Muscle layer of colon (tissue), 2 donors: ENCODE measurements around the gene TNFRSF4.

Experiments
- H3K27ac ChIP-seq: one replicate; pipeline ENCODE4 v1.7.0; 2013; ENCODE audit warnings: low read depth, mild to moderate bottlenecking, low read length, moderate library complexity
- H3K27me3 ChIP-seq, 2 donors: one replicate each; pipeline ENCODE4 v1.7.0; 2013; ENCODE audit warnings: low read length in 2 of 2, mild to moderate bottlenecking in 2 of 2; ENCODE audit not compliant: insufficient read depth in 2 of 2, control insufficient read depth in 1 of 2
- H3K36me3 ChIP-seq: one replicate; pipeline ENCODE4 v1.7.0; 2013; ENCODE audit warnings: mild to moderate bottlenecking, low read length; ENCODE audit not compliant: insufficient read depth
- H3K4me1 ChIP-seq: one replicate; pipeline ENCODE4 v1.7.0; 2013; ENCODE audit warnings: mild to moderate bottlenecking, low read length; ENCODE audit not compliant: insufficient read depth
- H3K4me3 ChIP-seq, 2 donors: one replicate each; pipeline ENCODE4 v1.7.0; 2013; ENCODE audit warnings: low read length in 2 of 2, low read depth in 1 of 2, mild to moderate bottlenecking in 1 of 2, moderate library complexity in 1 of 2
- H3K9ac ChIP-seq: one replicate; pipeline ENCODE4 v1.7.0; 2013; ENCODE audit warnings: low read length
- H3K9me3 ChIP-seq: one replicate; pipeline ENCODE4 v1.7.0; 2013; ENCODE audit warnings: mild to moderate bottlenecking, low read length
- donor health status: abdominal sarcoma.
- donor health status: Adenocarcinoma of cecum.

The TNFRSF4 gene

DNA sequence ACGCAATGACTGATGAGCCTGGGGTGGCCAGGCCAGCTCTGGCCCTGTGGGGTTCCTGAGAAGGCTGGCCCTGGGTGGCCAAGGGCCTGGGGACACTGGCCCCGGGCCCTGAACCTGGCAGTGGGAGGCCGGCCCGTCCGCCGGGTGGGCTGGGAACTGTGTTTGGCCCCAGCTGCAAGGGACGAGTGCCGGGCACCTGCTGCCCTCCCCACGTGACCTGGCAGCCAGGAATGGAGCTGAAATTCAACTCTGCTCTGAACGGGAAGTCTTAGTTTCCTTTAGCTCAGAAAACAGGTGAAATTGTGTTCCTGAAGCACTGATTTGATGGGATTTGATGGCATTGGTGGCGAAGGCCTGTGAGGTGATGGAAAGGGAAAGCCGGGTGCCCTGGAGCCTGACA lies 48.5 kb downstream of the TNFRSF4 start:
- H3K36me3 ChIP-seq: no peaks in the 10 kb centered on the region
- no peak overlapping the region for H3K9ac ChIP-seq
- H3K27me3 ChIP-seq: peaks cover 0 to 72% of the 10 kb centered on the region in 2 donors
- no peaks in the 10 kb centered on the region for H3K4me1 ChIP-seq
- no peaks in the 10 kb centered on the region for H3K9me3 ChIP-seq
- no peak overlapping the region for H3K4me3 ChIP-seq
- H3K27ac ChIP-seq: no peak overlapping the region

DNA sequence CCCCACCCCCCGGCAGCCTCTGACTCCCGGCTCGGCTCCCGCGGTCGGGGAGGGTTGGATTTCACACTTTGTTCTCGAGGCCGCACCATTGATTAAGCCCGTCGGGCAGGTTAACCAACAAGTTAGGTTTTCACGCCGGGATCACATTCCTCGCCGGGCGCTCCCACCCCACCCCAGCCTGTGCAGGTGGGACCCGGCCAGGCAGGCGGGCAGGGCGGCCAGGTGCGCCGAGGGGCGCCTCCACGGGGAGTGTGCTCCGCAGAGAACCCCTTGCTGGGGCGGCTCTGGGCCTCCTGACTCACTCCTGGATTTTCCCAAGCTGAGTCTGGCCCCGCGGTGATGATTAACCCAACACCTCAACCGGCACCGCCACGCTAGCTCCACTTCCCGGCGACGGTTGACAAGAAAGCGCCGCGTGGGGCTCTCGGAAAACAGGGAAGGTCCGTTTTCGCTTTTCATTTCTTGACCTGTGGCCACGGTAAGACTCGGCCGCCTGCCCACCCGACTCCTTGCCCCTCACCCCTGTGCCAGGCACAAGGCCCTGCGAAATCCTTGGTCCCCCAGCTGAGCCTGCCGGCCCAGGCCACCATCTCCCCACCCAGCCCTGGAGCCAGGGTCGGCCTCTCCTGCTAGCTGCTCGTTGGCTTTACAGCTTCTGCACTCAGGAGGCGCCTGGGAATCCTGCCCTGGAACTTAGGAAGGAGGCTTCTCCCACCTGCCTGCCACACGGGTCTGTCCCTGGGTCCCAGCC lies 49.1 kb downstream of the TNFRSF4 start:
- peaks cover 0 to 65% of the 10 kb centered on the region in 2 donors for H3K27me3 ChIP-seq
- H3K4me3 ChIP-seq: no peak overlapping the region
- H3K27ac ChIP-seq: no peak overlapping the region
- no peaks in the 10 kb centered on the region for H3K36me3 ChIP-seq
- no peaks in the 10 kb centered on the region for H3K4me1 ChIP-seq
- H3K9me3 ChIP-seq: no peaks in the 10 kb centered on the region
- H3K9ac ChIP-seq: no peak overlapping the region

DNA sequence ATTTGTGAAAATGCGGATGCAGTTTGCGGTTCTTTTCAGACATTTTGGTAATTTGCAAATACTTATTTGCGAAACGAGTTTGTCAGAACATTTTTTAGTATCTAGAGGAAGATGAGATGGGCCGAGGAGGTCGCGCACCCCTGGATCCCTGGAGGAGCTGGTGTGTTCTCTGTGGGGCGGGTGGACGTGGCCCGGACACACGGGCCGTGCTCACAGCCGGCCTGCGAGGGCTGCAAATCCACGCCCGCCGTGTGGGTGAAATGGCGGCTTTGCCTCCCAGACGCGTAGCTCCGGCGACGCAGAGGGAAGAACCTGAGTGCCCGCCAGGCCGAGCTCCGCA lies 49.6 kb downstream of the TNFRSF4 start:
- Histone ChIP-seq H3K36me3 (no peaks in the 10 kb centered on the region), H3K9me3 (no peaks in the 10 kb centered on the region), H3K4me3 (no peak overlapping the region), H3K27me3 (peaks cover 0 to 60% of the 10 kb centered on the region in 2 donors), H3K27ac (no peak overlapping the region), H3K4me1 (no peaks in the 10 kb centered on the region), H3K9ac (no peak overlapping the region)

DNA sequence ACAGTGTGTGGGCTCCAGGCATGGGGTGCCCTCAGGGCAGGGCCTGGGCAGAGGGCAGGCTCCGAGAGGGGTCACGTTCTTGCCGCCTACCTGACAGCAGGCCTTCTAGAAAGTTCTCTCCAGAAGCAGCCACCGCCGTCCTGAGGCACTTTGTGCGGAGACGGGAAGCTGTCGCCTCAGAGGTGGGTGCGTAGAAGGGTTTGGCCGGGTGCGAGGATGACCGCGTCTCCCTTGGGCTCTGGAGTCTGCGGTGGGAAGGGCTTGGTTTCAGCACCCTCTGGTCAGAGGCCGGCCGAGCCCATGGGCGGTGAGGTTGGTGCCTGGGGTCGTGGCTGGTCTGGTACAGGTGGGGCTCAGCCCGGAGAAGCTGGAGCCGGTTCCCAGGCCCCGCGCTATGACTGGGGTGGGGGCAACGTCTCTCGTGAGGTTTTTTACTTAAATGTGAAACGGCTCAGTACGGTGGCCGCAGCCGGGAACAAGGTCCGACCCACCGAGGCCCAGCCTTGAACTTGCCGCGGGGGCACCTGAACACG lies 50.3 kb downstream of the TNFRSF4 start:
- no peak overlapping the region for H3K9ac ChIP-seq
- H3K27me3 ChIP-seq: peaks cover 0 to 54% of the 10 kb centered on the region in 2 donors
- no peak overlapping the region for H3K27ac ChIP-seq
- no peaks in the 10 kb centered on the region for H3K36me3 ChIP-seq
- no peak overlapping the region for H3K4me3 ChIP-seq
- H3K4me1 ChIP-seq: peaks cover 4% of the 10 kb centered on the region
- no peaks in the 10 kb centered on the region for H3K9me3 ChIP-seq

DNA sequence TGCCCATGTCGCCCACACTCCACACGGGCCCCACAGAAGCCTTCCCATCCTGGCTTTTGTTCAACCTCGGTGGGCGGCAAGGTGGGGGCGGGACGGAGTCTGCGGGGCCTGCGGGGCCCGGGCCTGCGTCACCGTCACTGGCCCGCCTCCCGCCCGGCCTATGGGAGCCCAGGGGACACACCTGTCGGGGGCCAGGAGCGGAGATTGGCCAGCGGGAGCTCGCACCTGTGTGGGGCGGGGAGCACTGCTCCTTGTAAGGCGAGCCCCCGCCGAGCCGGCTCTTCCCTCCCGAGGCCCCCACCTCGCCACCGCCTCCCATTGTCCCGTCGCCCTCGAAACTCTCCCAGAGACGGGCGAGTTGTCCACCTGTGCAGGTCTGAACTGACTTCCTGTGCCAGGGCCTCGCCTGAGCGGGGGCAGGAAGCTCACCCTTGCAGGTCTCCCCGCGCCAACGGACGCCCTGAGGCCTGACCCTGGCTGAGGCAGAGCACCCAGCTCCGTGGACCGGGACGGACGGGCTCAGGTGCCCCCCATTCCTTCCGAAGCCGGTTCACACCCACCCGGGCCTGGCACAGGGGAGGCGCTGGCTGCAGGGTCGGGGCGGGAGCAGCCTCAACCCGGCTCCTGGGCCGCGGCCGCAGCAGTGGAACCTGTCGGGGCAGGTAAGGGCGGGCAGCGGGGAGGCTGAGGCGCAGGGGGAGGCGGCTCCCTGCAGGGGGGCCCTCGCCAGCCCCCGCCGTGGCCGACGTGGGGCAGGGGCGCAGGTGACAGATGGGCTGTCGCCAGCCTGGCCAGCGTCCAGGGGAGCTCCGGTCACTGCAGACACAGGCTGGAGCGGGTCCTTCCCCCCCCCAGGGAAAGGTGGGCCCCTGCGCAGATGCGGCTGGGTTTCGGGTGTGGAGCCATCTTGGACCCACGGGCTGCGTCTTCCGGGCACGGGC lies 51.1 kb downstream of the TNFRSF4 start:
- no peak overlapping the region for H3K27ac ChIP-seq
- no peaks in the 10 kb centered on the region for H3K9me3 ChIP-seq
- H3K4me3 ChIP-seq: no peak overlapping the region
- peaks cover 11% of the 10 kb centered on the region for H3K4me1 ChIP-seq
- no peak overlapping the region for H3K9ac ChIP-seq
- H3K36me3 ChIP-seq: no peaks in the 10 kb centered on the region
- H3K27me3 ChIP-seq: peaks cover 0 to 50% of the 10 kb centered on the region in 2 donors

- H3K27me3 ChIP-seq: peaks cover 0 to 38% of the 10 kb centered on the region in 2 donors
- H3K9me3 ChIP-seq: no peaks in the 10 kb centered on the region
- no peak overlapping the region for H3K27ac ChIP-seq
- no peak overlapping the region for H3K4me3 ChIP-seq
- H3K9ac ChIP-seq: no peak overlapping the region
- H3K4me1 ChIP-seq: peaks cover 11% of the 10 kb centered on the region
- no peaks in the 10 kb centered on the region for H3K36me3 ChIP-seq
Measured at GRCh38 chr1:1161683-1162079, 52.3 kb downstream of the TNFRSF4 start.
